H9 (cell line): ENCODE measurements around the gene PELO. TPM values are rescaled to one million over a fixed set of nuclear protein-coding genes. Genes with fewer than 3 reads are reported as not detected.

Source experiments
- DNase-seq: peaks from one replicate; pipeline ENCODE4 v3.0.0-alpha.2; 2017
- H2AFZ ChIP-seq: one replicate; pipeline ENCODE4 v1.6.1; 2013; ENCODE audit warnings: mild to moderate bottlenecking, low read length, control low read depth, moderate library complexity
- H2AK5ac ChIP-seq: 2 replicates; pipeline ENCODE4 v1.6.1; 2013; ENCODE audit warnings: low read length, control low read depth, mixed read lengths; ENCODE audit not compliant: insufficient read length
- H2BK120ac ChIP-seq: one replicate; pipeline ENCODE4 v1.6.1; 2013; ENCODE audit warnings: low read depth, mild to moderate bottlenecking, low read length, control low read depth, inconsistent platforms; ENCODE audit not compliant: poor library complexity, severe bottlenecking
- H2BK12ac ChIP-seq: 2 replicates; pipeline ENCODE4 v1.6.1; 2013; ENCODE audit warnings: low read length, control low read depth, mixed read lengths, low read depth; ENCODE audit not compliant: insufficient read length
- H2BK15ac ChIP-seq: 2 replicates; pipeline ENCODE4 v1.6.1; 2013; ENCODE audit warnings: low read depth, low read length, control low read depth
- H2BK20ac ChIP-seq: one replicate; pipeline ENCODE4 v1.6.1; 2013; ENCODE audit warnings: low read depth, mild to moderate bottlenecking, low read length, control low read depth, inconsistent platforms; ENCODE audit not compliant: poor library complexity, severe bottlenecking
- H2BK5ac ChIP-seq: 2 replicates; pipeline ENCODE4 v1.6.1; 2013; ENCODE audit warnings: low read length, control low read depth, mixed read lengths; ENCODE audit not compliant: insufficient read length
- H3K14ac ChIP-seq: 2 replicates; pipeline ENCODE4 v1.6.1; 2013; ENCODE audit warnings: low read length, control low read depth; ENCODE audit not compliant: insufficient read depth
- H3K18ac ChIP-seq: 2 replicates; pipeline ENCODE4 v1.6.1; 2013; ENCODE audit warnings: low read depth, mild to moderate bottlenecking, mixed read lengths, low read length, control low read depth; ENCODE audit not compliant: insufficient read length
- H3K23ac ChIP-seq: 2 replicates; pipeline ENCODE4 v1.6.1; 2013; ENCODE audit warnings: low read length, control low read depth, mixed read lengths, low read depth; ENCODE audit not compliant: insufficient read length
- H3K23me2 ChIP-seq: 2 replicates; pipeline ENCODE4 v1.6.1; 2013; ENCODE audit warnings: low read depth, mild to moderate bottlenecking, mixed read lengths, low read length, control low read depth; ENCODE audit not compliant: insufficient read length, poor library complexity, severe bottlenecking
- H3K27ac ChIP-seq: 2 replicates; pipeline ENCODE4 v1.5.1; 2013; ENCODE audit warnings: low read length, control low read depth, mixed read lengths, low read depth; ENCODE audit not compliant: insufficient read length
- H3K27me3 ChIP-seq: 2 replicates; pipeline ENCODE4 v1.6.1; 2013; ENCODE audit warnings: low read length, control low read depth, inconsistent platforms; ENCODE audit not compliant: insufficient read depth
- H3K4ac ChIP-seq: 2 replicates; pipeline ENCODE4 v1.6.1; 2013; ENCODE audit warnings: low read depth, mild to moderate bottlenecking, control low read depth, inconsistent platforms, low read length, moderate library complexity
- H3K4me1 ChIP-seq: 2 replicates; pipeline ENCODE4 v1.6.1; 2013; ENCODE audit warnings: low read length, control low read depth, inconsistent platforms; ENCODE audit not compliant: insufficient read depth
- H3K4me2 ChIP-seq: 2 replicates; pipeline ENCODE4 v1.6.1; 2013; ENCODE audit warnings: low read length, control low read depth, mixed read lengths; ENCODE audit not compliant: insufficient read length, insufficient read depth
- H3K56ac ChIP-seq: 2 replicates; pipeline ENCODE4 v1.6.1; 2013; ENCODE audit warnings: low read depth, mild to moderate bottlenecking, mixed read lengths, low read length, control low read depth; ENCODE audit not compliant: insufficient read length
- H3K79me1 ChIP-seq: 2 replicates; pipeline ENCODE4 v1.6.1; 2013; ENCODE audit warnings: low read depth, mild to moderate bottlenecking, moderate library complexity, low read length, control low read depth, inconsistent platforms; ENCODE audit not compliant: insufficient read depth, poor library complexity, severe bottlenecking
- H3K79me2 ChIP-seq: 2 replicates; pipeline ENCODE4 v1.6.1; 2013; ENCODE audit warnings: low read length, control low read depth, inconsistent platforms; ENCODE audit not compliant: insufficient read depth
- H3K9ac ChIP-seq: 2 replicates; pipeline ENCODE4 v1.6.1; 2013; ENCODE audit warnings: low read length, control low read depth, mixed read lengths; ENCODE audit not compliant: insufficient read length; ENCODE audit errors: extremely low read depth
- H3K9me3 ChIP-seq: one replicate; pipeline ENCODE4 v1.6.1; 2013; ENCODE audit warnings: low read depth, low read length, inconsistent platforms; ENCODE audit not compliant: control insufficient read depth
- H3T11ph ChIP-seq: one replicate; pipeline ENCODE4 v1.6.1; 2013; ENCODE audit warnings: mild to moderate bottlenecking, low read length, control low read depth, inconsistent platforms
- H4K20me1 ChIP-seq: one replicate; pipeline ENCODE4 v1.6.1; 2013; ENCODE audit not compliant: control insufficient read depth, insufficient read length, insufficient read depth
- H4K5ac ChIP-seq: 2 replicates; pipeline ENCODE4 v1.6.1; 2013; ENCODE audit warnings: low read depth, mild to moderate bottlenecking, mixed read lengths, low read length, control low read depth; ENCODE audit not compliant: insufficient read length
- H4K8ac ChIP-seq: replicated peaks from 2 replicates; pipeline ENCODE4 v1.6.1; 2013; ENCODE audit warnings: low read length, control low read depth, mixed read lengths, low read depth; ENCODE audit not compliant: insufficient read length
- H4K91ac ChIP-seq: 2 replicates; pipeline ENCODE4 v1.6.1; 2013; ENCODE audit warnings: low read depth, mild to moderate bottlenecking, moderate library complexity, mixed read lengths, low read length, control low read depth; ENCODE audit not compliant: insufficient read length
- H3K27ac Mint-ChIP-seq, 3 experiments: 2 replicates in 2 of 3; 3 replicates in 1 of 3; pipeline ENCODE4 v1.8.0; 2020 to 2021; ENCODE audit warnings: mixed read lengths in 3 of 3, mild to moderate bottlenecking in 1 of 3, moderate library complexity in 1 of 3
- H3K27me3 Mint-ChIP-seq: 2 replicates; pipeline ENCODE4 v1.8.0; 2021; ENCODE audit warnings: low read depth, mild to moderate bottlenecking, moderate library complexity, mixed read lengths
- H3K36me3 Mint-ChIP-seq, 3 experiments: 2 replicates in 2 of 3; 3 replicates in 1 of 3; pipeline ENCODE4 v1.8.0; 2020 to 2021; ENCODE audit warnings: low read depth in 3 of 3, mixed read lengths in 3 of 3; ENCODE audit not compliant: insufficient read depth in 1 of 3
- H3K4me1 Mint-ChIP-seq, 2 experiments: 2 replicates each; pipeline ENCODE4 v1.8.0; 2020; ENCODE audit warnings: mixed read lengths in 2 of 2
- H3K4me3 Mint-ChIP-seq, 2 experiments: 2 replicates in 1 of 2; 3 replicates in 1 of 2; pipeline ENCODE4 v1.8.0; 2020 to 2021; ENCODE audit warnings: mild to moderate bottlenecking in 2 of 2, mixed read lengths in 2 of 2, moderate library complexity in 1 of 2
- H3K9me3 Mint-ChIP-seq, 2 experiments: 2 replicates in 1 of 2; 3 replicates in 1 of 2; pipeline ENCODE4 v1.8.0; 2020; ENCODE audit warnings: mild to moderate bottlenecking in 2 of 2, mixed read lengths in 2 of 2, moderate library complexity in 1 of 2
- CTCF ChIP-seq: fragments of 200-600 bp; sonication (generic); conservative IDR thresholded peaks from 3 replicates; pipeline ENCODE4 v1.8.0; 2021; ENCODE audit warnings: antibody characterized with exemption, mild to moderate bottlenecking
- WGBS: extraction: QIAGEN DNeasy Blood & Tissue Kit; methylation state at CpG from one replicate; pipeline ENCODE4 v1.1.7; 2013; ENCODE audit warnings: missing lambda C conversion rate, low lambda C conversion rate, mixed read lengths; ENCODE audit not compliant: insufficient read length; ENCODE audit errors: extremely low coverage; 5-methylcytosine and 5-hydroxymethylcytosine counted together
- total RNA-seq: library from RNA; stranded (reverse); gene quantifications from 2 replicates; pipeline ENCODE4 v1.2.1, GENCODE V29; 2021

The PELO gene
- total RNA-seq, 1 experiment from 2014 or later, result 20.3 TPM

DNA sequence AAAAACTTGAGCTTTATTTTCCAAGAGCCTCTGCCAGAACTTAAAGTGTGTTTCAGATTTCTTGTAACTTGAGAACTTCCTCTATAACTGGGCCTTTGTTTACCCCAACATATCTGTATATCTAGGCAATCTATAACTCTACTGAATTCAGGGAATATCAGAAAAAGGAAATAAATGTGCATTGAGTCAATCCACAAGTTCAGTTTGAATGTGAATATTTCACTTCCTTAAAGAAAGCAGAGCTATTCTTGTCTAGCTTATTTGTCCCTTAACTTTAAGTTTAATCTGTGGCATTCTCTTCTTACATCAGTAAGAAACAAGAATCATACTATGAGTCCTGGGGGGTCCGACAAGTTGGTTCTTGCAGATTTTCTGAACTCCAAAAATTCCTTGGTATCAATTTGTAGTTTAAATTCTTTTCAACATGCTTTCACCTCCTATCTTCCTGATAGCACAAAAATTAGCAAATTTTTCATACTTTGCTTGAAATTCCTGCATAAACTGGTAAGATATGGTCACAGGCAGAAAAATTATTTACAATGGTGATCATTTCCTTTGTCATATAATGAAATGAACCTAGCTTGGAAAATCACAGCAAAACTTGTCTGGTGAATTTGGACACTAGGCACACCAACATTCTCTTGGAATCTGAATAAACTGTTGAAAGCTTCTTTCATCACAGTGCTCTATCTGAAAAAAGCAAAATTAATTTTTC, 19.8 kb upstream of the PELO start:
- no CpG with 5 or more reads among the region's 1 CpG for WGBS
- no peak overlapping the region for H4K8ac ChIP-seq
- no peak overlapping the region for H3K27ac Mint-ChIP-seq

More for the DNA sequence above, 19.8 kb upstream of the PELO start:
- Histone ChIP-seq H2BK12ac (no peak overlapping the region), H3K4me2 (no peak overlapping the region), H2AK5ac (no peak overlapping the region), H3K79me2 (no peaks in the 10 kb centered on the region), H3K14ac (no peak overlapping the region), H3K9me3 (no peaks in the 10 kb centered on the region), H3K27ac (no peak overlapping the region), H2BK120ac (no peak overlapping the region), H3T11ph (no peak overlapping the region), H3K79me1 (no peaks in the 10 kb centered on the region), H3K27me3 (no peaks in the 10 kb centered on the region), H4K5ac (no peak overlapping the region), H2AFZ (no peak overlapping the region), H3K9ac (no peak overlapping the region), H3K4me1 (no peaks in the 10 kb centered on the region), H4K20me1 (no peaks in the 10 kb centered on the region), H3K23ac (no peak overlapping the region), H3K4ac (no peak overlapping the region), H2BK5ac (no peak overlapping the region), H2BK20ac (no peak overlapping the region), H3K18ac (no peak overlapping the region), H4K91ac (no peak overlapping the region), H3K56ac (no peak overlapping the region), H2BK15ac (no peak overlapping the region), H3K23me2 (no peaks in the 10 kb centered on the region)
- no peaks in the 10 kb centered on the region for H3K27me3 Mint-ChIP-seq
- no peak for DNase-seq
- no peak for TF ChIP-seq CTCF
- peaks cover 3 to 5% of the 10 kb centered on the region in 2 experiments; a peak in 2 of 4 replicates for H3K4me1 Mint-ChIP-seq
- no peak overlapping the region for H3K4me3 Mint-ChIP-seq
- no peaks in the 10 kb centered on the region; a peak in 2 of 5 replicates for H3K9me3 Mint-ChIP-seq
- no peaks in the 10 kb centered on the region for H3K36me3 Mint-ChIP-seq
